UCSD-AML1 (cell line): ENCODE results near the gene CBY2.
"Not testable (repeated sequence)": the region's sequence is repeated elsewhere in the genome, so short reads cannot be mapped to it uniquely, and the experiment has no call there.

Experiments
- DNase-seq: peaks from one replicate; lab custom pipeline; 2025; ENCODE audit not compliant: unreplicated experiment; lab: John Stamatoyannopoulos, UW

The CBY2 gene

GRCh38 chr13:45742985-45743384, 40.9 kb downstream of the CBY2 start:
- no peak for DNase-seq

- DNase-seq, result no peak
Measured at GRCh38 chr13:45744979-45745378, 42.9 kb downstream of the CBY2 start.

- peak; percentile 12 for DNase-seq
Measured at GRCh38 chr13:45747071-45747470, 45.0 kb downstream of the CBY2 start.

- DNase-seq, result no peak
Measured at GRCh38 chr13:45748941-45749759, 47.0 kb downstream of the CBY2 start.

- DNase-seq, result no peak
Measured at GRCh38 chr13:45750566-45750965, 48.4 kb downstream of the CBY2 start.

GRCh38 chr13:45751885-45752284, 49.8 kb downstream of the CBY2 start:
- no peak for DNase-seq

- DNase-seq, result no peak
Measured at GRCh38 chr13:45752510-45752909, 50.4 kb downstream of the CBY2 start.

GRCh38 chr13:45756498-45756897, 54.4 kb downstream of the CBY2 start:
- DNase-seq, result not testable (repeated sequence)

GRCh38 chr13:45757589-45757988, 55.5 kb downstream of the CBY2 start:
- DNase-seq, result not testable (repeated sequence)

- no peak for DNase-seq
Measured at GRCh38 chr13:45763419-45763818, 61.3 kb downstream of the CBY2 start.
